Neural cell (in vitro differentiated cells): ENCODE results near the gene SLC35D1. TPM values are rescaled to one million over a fixed set of nuclear protein-coding genes. Genes with fewer than 3 reads are reported as not detected.

Experiments used
- H2AFZ ChIP-seq: fragments of 200-600, 300-800 bp; sonication (generic), shearing (Covaris generic); 2 replicates; pipeline ENCODE4 v1.6.0; 2014; ENCODE audit warnings: low read depth, mild to moderate bottlenecking, antibody characterized with exemption, low read length, moderate library complexity
- H3F3A ChIP-seq: fragments of 200-600 bp; shearing (Covaris generic); 2 replicates; pipeline ENCODE4 v1.6.1; 2016; ENCODE audit warnings: mild to moderate bottlenecking, moderate library complexity, mixed read lengths, antibody characterized with exemption, low read length; ENCODE audit not compliant: insufficient read depth, poor library complexity, severe bottlenecking
- H3K27ac ChIP-seq: fragments of 200-600, 300-800 bp; sonication (generic), shearing (Covaris generic); 2 replicates; pipeline ENCODE4 v1.5.1; 2014; ENCODE audit warnings: mild to moderate bottlenecking, low read length, moderate library complexity
- H3K27me3 ChIP-seq: fragments of 300-800, 200-600 bp; sonication (generic), shearing (Covaris generic); 2 replicates; pipeline ENCODE4 v1.6.0; 2014; ENCODE audit warnings: mild to moderate bottlenecking, low read depth, low read length, moderate library complexity; ENCODE audit not compliant: insufficient read depth
- H3K36me3 ChIP-seq: fragments of 300-800, 200-600 bp; sonication (generic), shearing (Covaris generic); 2 replicates; pipeline ENCODE4 v1.5.1; 2014; ENCODE audit warnings: mild to moderate bottlenecking, antibody characterized with exemption, low read length, moderate library complexity; ENCODE audit not compliant: insufficient read depth
- H3K4me2 ChIP-seq: fragments of 300-800, 200-600 bp; sonication (generic), shearing (Covaris generic); 2 replicates; pipeline ENCODE4 v1.6.0; 2014; ENCODE audit warnings: mild to moderate bottlenecking, low read length
- H3K4me3 ChIP-seq: fragments of 300-800, 200-600 bp; sonication (generic), shearing (Covaris generic); 2 replicates; pipeline ENCODE4 v1.5.1; 2014; ENCODE audit warnings: mild to moderate bottlenecking, low read length, moderate library complexity
- H3K79me2 ChIP-seq: fragments of 200-600 bp; shearing (Covaris generic); replicated peaks from 2 replicates; pipeline ENCODE4 v1.6.0; 2014; ENCODE audit warnings: mild to moderate bottlenecking, low read length, moderate library complexity; ENCODE audit not compliant: insufficient read depth
- H3K9ac ChIP-seq: fragments of 300-800, 200-600 bp; sonication (generic), shearing (Covaris generic); 2 replicates; pipeline ENCODE4 v1.6.1; 2016; ENCODE audit warnings: mild to moderate bottlenecking, low read length, mixed read lengths
- H3K9me2 ChIP-seq: fragments of 200-600 bp; shearing (Covaris generic); 2 replicates; pipeline ENCODE4 v1.6.1; 2016; ENCODE audit warnings: mild to moderate bottlenecking, low read length, mixed read lengths; ENCODE audit not compliant: insufficient read depth
- H3K9me3 ChIP-seq: fragments of 200-600, 300-800 bp; sonication (generic), shearing (Covaris generic); 2 replicates; pipeline ENCODE4 v1.6.1; 2016; ENCODE audit warnings: mild to moderate bottlenecking, mixed run types, low read length, moderate library complexity, mixed read lengths
- H4K20me1 ChIP-seq: fragments of 200-600 bp; shearing (Covaris generic); 2 replicates; pipeline ENCODE4 v1.6.1; 2016; ENCODE audit warnings: mild to moderate bottlenecking, mixed run types; ENCODE audit not compliant: insufficient read depth
- CTCF ChIP-seq: fragments of 450-650 bp; IDR thresholded peaks from 2 replicates; pipeline ENCODE4 v1.5.1; 2014; ENCODE audit warnings: antibody characterized with exemption, mild to moderate bottlenecking, moderate library complexity; ENCODE audit not compliant: poor library complexity, severe bottlenecking
- EP300 ChIP-seq: fragments of 450-650 bp; conservative IDR thresholded peaks from 2 replicates; pipeline ENCODE4 v1.6.1; 2014; ENCODE audit warnings: antibody characterized with exemption, mild to moderate bottlenecking, moderate library complexity; ENCODE audit not compliant: poor library complexity, severe bottlenecking
- EZH2 ChIP-seq: fragments of 200-600, 300-800 bp; shearing (Covaris generic), sonication (generic); IDR thresholded peaks from 2 replicates; pipeline ENCODE4 v1.6.1; 2014; ENCODE audit warnings: antibody characterized with exemption, low read length, borderline replicate concordance, mild to moderate bottlenecking; ENCODE audit not compliant: insufficient read depth, poor library complexity, severe bottlenecking
- MXI1 ChIP-seq: fragments of 450-650 bp; conservative IDR thresholded peaks from 2 replicates; pipeline ENCODE4 v1.6.1; 2014; ENCODE audit warnings: antibody characterized with exemption, mild to moderate bottlenecking; ENCODE audit not compliant: poor library complexity, severe bottlenecking
- RAD21 ChIP-seq: fragments of 450-650 bp; conservative IDR thresholded peaks from 2 replicates; pipeline ENCODE4 v1.6.1; 2014; ENCODE audit warnings: antibody characterized with exemption, mild to moderate bottlenecking, moderate library complexity
- REST ChIP-seq: IDR thresholded peaks from 2 replicates; pipeline ENCODE4 v1.6.1; 2012; ENCODE audit warnings: borderline replicate concordance
- SMC3 ChIP-seq: fragments of 450-650 bp; conservative IDR thresholded peaks from 2 replicates; pipeline ENCODE4 v1.6.1; 2014; ENCODE audit warnings: antibody characterized with exemption, mild to moderate bottlenecking, moderate library complexity; ENCODE audit not compliant: poor library complexity
- TAF1 ChIP-seq: IDR thresholded peaks from 2 replicates; pipeline ENCODE4 v1.6.1; 2012; ENCODE audit warnings: low read depth
- polyA plus RNA-seq: library from polyadenylated mRNA; depleted of rRNA; stranded (reverse); fragments of >200 nt; gene quantifications from 2 replicates; pipeline ENCODE4 v1.2.3, GENCODE V29; 2014

The SLC35D1 gene
- polyA plus RNA-seq, 1 donor from 2014 or later: 17.9 TPM

- H3K36me3 ChIP-seq: peaks cover 12% of the 10 kb centered on the region
- no peaks in the 10 kb centered on the region for H3K9me3 ChIP-seq
- no peak overlapping the region for H3K4me3 ChIP-seq
- H2AFZ ChIP-seq: no peak overlapping the region
- no peak overlapping the region for H3K4me2 ChIP-seq
- H3K9me2 ChIP-seq: no peaks in the 10 kb centered on the region
- H3K79me2 ChIP-seq: no peaks in the 10 kb centered on the region
- TF ChIP-seq EZH2: no peak
- no peak for TF ChIP-seq EP300
- no peak for TF ChIP-seq CTCF
- TF ChIP-seq MXI1: no peak
- no peak for TF ChIP-seq RAD21
- no peak for TF ChIP-seq TAF1
- no peak overlapping the region for H3K9ac ChIP-seq
- H4K20me1 ChIP-seq: no peaks in the 10 kb centered on the region
- no peak overlapping the region for H3K27ac ChIP-seq
- H3F3A ChIP-seq: no peaks in the 10 kb centered on the region
- no peaks in the 10 kb centered on the region for H3K27me3 ChIP-seq
These were observed 12.0 kb downstream of the SLC35D1 start for GRCh38 chr1:67041841-67042503.

GRCh38 chr1:67040405-67040804 lies 13.5 kb downstream of the SLC35D1 start:
- Histone ChIP-seq H4K20me1 (no peaks in the 10 kb centered on the region), H3K27me3 (no peaks in the 10 kb centered on the region), H3K36me3 (peaks cover 23% of the 10 kb centered on the region), H3K4me3 (no peak overlapping the region), H3K4me2 (no peak overlapping the region), H3K9me2 (no peaks in the 10 kb centered on the region), H3F3A (no peaks in the 10 kb centered on the region), H3K9ac (no peak overlapping the region), H3K79me2 (no peaks in the 10 kb centered on the region), H3K27ac (no peak overlapping the region), H2AFZ (no peak overlapping the region), H3K9me3 (no peaks in the 10 kb centered on the region)
- TF ChIP-seq EP300 (no peak), TAF1 (no peak), REST (no peak), RAD21 (no peak), SMC3 (no peak), CTCF (no peak)
